HPDE6-E6E7 (cell line): Measurements from ENCODE around the gene SRGAP3.

ENCODE experiments used
- DNase-seq: peaks from one replicate; pipeline ENCODE4 v3.0.0; 2011; ENCODE audit warnings: missing footprints; ENCODE audit errors: extremely low spot score

Gene SRGAP3

DNA sequence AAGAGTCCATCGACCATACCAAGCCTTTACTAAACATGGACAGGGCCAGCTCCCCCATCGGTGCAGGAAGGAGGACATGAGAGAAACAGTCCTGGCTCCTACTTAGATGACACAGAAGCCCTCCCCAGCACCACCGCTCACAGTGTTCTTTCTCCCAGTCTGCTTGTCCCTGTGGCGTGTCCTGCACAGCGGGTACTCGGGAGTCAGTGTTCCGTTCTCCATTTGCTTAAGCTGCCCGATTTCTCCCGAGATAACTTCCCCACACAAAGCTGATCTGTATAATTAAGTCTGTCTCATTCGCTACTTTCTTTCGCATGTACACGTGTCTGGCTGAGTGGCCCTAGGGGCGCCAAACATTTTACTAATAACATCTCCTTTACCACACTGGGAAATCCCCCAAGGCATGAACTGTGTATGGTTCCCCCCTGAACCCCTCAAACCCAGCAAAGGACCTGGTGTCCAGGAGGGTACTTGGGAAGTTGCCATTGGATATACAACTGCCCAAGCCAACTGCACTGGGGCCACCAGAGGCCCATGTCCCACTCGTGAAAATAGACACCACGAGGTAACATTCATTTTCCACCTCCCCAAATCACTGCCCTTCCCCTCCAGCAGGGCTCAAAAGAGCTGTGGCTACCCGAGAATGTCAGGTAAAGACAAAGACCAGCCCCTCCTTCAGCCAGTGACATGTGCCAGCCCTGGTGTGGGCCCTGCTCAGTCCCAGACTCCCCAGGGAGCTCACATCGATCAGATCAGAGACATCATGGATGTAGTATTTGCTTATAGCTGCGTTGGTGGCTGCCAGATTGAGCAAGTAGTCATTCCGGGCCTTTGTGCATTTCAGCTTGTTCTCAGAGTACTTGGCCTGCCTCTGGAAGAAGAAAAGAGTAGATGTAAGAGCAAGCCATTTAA, 189.7 kb downstream of the SRGAP3 start:
- DNase-seq: no peak

- no peak for DNase-seq
Observed at GRCh38 chr3:9056581-9056980, 192.9 kb downstream of the SRGAP3 start.

DNA sequence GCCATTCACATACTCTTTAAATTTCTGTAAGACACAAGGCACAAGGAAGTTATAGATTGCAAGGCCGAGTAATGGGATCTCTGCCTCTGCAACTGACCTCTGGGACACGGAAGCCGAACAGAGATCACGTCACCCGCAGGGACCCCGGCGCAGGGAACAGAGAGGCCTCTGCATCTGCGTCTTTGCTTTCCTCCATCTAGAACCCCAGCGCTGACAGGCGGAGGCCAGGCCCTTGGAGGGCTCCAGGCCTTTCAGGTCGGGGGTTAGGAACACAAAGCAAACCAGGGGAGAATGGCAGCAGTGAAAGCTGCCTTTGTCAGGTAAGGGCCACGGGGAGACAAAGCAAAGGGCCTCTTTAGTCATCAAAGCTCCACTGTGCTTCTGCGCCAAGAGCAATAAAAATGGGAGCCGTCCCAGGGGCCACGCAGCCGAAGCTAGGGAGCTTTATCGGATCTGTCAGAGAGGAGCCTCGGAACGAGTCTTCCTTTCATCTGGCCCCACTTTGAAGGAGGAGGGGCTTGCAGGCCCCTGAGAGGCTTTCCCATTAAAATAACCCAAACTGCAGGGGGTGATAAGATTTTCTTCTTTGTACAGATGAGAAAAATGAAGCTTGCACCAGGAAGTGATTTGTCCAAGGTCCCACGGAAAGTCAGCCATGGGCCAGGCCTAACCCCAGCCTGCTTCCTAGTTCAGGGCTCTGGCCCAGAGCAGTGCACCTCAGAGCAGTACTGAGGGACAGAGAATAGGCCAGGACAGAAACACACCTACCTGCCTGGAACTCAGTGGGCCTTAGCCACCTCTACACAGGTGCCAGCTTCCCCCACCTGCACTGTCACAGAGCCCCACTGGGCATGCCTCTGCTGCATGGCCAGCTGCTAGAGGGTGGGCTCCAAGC, 201.7 kb downstream of the SRGAP3 start:
- no peak for DNase-seq

DNA sequence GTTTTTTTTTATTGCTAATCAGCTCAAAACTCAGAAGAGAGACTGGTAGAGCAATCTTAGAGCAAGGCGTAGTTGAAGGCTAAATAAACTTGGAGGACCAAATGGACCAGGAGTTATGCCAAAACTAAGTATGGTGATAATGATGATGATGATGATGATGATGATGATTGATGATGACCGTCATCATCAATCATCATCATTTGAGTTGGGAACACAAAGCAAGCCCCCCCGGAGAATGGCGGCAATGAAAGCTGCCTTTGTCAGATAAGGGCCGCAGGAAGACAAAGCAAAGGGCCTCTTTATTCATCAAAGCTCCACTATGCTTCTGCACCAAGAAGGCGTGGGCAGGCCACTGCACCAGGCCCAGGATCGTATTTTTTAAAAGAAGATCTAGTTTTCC, 204.1 kb downstream of the SRGAP3 start:
- no peak for DNase-seq

GRCh38 chr3:9043063-9043462, 206.4 kb downstream of the SRGAP3 start:
- no peak for DNase-seq

- no peak for DNase-seq
Observed at GRCh38 chr3:9041626-9042025, 207.8 kb downstream of the SRGAP3 start.

- DNase-seq: no peak
Observed at GRCh38 chr3:9040996-9041395, 208.4 kb downstream of the SRGAP3 start.

- DNase-seq: no peak
Observed at GRCh38 chr3:9037144-9037711, 212.2 kb downstream of the SRGAP3 start.

DNA sequence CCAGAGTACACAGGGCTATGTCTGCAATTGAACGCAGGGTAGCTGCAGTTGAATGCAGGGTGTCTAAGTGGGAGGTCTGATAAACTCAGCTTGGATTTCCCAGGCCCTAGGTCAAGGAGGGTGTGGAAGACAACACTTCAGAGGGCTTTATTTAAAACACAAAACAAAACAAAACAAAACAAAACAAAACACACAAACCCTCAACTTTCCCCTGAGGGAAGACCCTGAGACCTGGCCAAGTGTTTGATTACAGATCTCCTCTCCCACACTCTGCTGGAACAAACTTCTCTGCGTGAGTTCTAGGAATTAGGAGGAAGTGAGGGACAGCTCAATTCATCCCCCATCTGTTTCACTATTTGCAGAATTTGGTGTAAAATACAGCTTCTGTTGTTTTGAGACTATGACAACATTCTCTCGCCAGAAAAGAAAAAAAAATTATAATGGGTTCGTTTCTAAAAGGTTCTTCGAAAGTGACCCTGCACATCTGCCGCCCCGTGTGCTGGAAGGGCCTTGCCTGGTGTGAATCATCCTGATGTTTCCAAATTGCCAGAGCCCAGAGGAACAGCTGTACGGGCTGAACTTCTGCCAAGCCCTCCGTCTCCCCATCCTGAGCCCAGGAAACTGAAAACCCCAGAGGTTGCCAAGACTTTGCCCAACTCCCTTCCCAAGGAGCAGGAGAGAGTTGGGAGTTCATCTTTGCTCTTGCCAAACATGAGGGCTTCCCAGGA, 212.9 kb downstream of the SRGAP3 start:
- no peak for DNase-seq

DNA sequence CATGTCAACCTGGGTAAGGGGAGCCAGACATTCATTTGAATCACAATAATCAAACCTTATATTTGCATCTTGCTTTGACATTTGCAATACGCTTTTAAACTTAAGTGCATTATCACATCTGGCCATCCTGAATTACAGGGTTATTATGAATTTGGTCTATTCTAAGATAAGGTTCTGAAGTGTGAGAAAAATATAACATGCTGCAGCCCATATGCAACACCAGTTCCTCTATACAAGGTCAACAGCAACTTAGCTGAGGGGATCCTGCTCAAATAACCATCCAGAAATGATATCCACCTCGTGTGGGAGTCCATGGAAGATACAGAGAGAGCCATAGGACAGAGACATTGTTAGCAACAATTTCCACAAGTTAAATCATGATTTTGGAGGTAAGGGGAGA, 213.5 kb downstream of the SRGAP3 start:
- DNase-seq: no peak

- no peak for DNase-seq
Observed at GRCh38 chr3:9035473-9035872, 214.0 kb downstream of the SRGAP3 start.

GRCh38 chr3:9033867-9034266, 215.6 kb downstream of the SRGAP3 start:
- DNase-seq: no peak

GRCh38 chr3:9032231-9032777, 217.1 kb downstream of the SRGAP3 start:
- DNase-seq: no peak

- no peak for DNase-seq
Observed at GRCh38 chr3:9030034-9030433, 219.4 kb downstream of the SRGAP3 start.

DNA sequence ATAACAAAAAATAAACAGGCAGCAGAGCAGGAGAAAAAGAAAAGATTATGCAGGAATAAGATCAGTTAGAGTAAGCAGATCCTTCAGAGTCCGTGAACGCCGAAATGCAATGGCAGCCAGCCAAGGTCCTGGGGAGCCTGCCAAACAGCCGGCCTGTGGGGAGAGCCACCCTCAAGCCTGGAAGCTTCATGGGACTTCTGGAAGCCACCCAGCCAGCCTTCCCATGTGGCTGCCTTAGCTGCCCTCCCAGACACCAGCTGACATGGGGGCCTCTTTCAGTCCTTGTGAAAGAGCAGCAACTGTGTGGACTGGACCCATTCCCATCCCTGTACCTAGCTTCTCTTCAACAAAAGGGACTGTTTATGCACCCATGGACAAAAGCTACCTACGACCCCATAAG, 221.3 kb downstream of the SRGAP3 start:
- no peak for DNase-seq

DNA sequence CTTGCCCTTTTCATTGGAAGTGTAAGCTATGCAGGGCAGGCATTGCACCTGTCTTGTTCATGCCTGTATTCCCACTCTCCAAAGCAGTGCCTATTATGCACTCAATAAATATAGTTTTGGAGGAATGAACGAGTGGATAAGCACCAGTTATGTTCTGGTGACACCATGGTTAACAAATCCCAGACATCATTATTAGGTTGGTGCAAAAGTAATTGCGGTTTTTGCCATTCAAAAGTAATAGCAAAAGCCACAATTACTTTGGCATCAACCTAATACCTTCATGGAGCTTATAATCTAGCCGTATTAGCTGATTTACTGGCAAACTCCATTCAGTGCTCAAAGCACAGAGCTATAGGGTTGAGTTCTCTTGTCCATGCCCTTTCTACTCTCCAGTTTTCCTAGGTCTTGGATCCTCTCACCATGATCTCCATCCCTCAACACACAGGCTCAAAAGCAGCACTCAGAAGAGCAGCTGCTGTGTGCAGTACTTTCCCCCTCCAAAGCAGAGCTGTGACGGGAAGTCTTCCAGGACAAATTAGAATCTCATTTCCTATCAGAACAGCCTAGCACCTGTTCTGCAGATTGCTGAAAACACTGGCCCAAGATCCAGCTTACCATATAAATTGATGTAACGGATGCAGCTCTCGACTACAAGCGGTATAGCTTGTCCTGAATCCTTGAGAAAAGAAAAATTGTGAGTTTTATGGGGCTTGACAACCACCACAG, 223.0 kb downstream of the SRGAP3 start:
- DNase-seq: no peak

DNA sequence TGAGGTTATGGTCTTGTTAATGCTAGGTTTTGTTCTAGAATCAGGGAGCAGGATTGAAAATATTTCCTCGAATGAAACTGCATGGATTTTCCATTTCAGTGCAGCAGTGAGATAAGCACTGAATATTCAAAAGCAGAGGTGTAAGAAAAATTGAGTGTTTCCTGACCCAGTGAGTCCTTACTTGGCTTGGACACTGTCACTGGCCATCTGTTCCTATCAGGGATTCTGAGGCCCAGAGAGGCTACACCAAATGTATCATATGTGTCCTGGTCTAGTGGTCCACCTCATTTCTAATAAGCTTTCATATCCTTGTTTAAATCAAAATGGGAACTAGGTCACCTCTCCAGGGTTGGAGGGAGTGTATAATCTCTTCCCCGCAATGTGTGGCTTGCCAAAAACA, 225.1 kb downstream of the SRGAP3 start:
- DNase-seq: no peak

- DNase-seq: no peak
Observed at GRCh38 chr3:9023226-9023590, 226.2 kb downstream of the SRGAP3 start.

DNA sequence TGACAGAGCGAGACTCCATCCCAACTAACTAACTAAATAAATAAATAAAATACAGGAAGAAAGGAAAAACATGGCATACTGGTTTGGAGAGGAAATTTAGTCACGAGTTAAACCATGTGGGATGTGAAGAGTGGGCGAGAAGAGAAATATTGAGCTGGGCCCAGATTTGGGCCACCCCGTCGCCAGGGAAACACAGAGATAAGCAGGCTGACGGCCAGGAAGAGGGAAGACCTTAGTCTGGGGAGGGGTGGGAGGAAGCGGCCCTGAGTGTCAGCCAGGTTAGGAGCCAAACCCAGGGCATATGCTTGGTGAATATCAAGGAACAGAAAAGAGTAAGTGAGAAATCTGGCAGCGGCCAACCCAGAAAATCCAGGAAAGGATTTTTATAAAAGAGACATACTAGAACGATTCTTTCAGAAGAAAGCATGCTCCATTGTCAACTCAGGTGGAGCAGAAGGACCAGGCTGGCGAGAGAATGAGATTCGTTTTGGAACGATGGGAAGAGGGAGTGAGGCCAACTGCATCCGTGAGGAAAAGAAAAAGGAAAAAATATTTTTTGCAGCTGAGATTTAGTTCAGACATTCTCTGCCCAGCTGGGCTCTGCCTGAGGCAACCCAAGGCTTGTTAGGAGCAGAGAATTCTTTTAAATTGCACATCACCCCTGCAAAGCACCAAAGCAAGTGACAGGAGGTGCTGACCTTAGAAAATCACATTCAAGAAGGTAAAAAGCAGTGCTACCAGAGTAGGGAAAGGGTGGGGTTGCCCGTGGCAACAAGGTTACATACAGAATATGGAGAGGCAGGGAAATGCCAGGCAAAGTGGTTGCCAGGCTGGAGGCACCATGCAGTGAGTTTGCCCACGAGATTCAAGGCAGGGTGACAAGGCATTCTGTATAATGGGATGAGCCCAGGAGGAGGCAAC, 226.9 kb downstream of the SRGAP3 start:
- DNase-seq: no peak
